HepG2 (cell line): ENCODE measurements around the gene FOXK2. TPM values are rescaled to one million over a fixed set of nuclear protein-coding genes. Genes with fewer than 3 reads are reported as not detected.

Experiments used
- AGO2 ChIP-seq: fragments of 200-400 bp; formaldehyde crosslinking; optimal IDR thresholded peaks from 2 replicates; pipeline ENCODE3; 2017; ENCODE audit warnings: mild to moderate bottlenecking, low read depth, low read length, moderate library complexity
- ARNTL ChIP-seq: sonication (generic); formaldehyde crosslinking; IDR thresholded peaks from 2 replicates; pipeline ENCODE4 v1.4.0; 2020; ENCODE audit warnings: mild to moderate bottlenecking, missing genetic modification reagents
- CSRNP1 ChIP-seq: sonication (generic); formaldehyde crosslinking; IDR thresholded peaks from 2 replicates; pipeline ENCODE4 v1.8.1; 2023; ENCODE audit warnings: mild to moderate bottlenecking, missing genetic modification reagents
- EED ChIP-seq: sonication (generic); formaldehyde crosslinking; IDR thresholded peaks from 2 replicates; pipeline ENCODE4 v1.5.0; 2020; ENCODE audit warnings: mild to moderate bottlenecking, missing genetic modification reagents
- EHMT2 ChIP-seq: fragments of 200-600 bp; sonication (generic); IDR thresholded peaks from 2 replicates; pipeline ENCODE4 v1.7.0; 2017; ENCODE audit warnings: antibody characterized with exemption, low read depth, low read length, borderline replicate concordance
- FOXC1 ChIP-seq: sonication (generic); formaldehyde crosslinking; IDR thresholded peaks from 2 replicates; pipeline ENCODE4 v1.8.0; 2022; ENCODE audit warnings: mild to moderate bottlenecking, missing genetic modification reagents, borderline replicate concordance
- HNF4G ChIP-seq, 2 experiments: sonication (generic) in 1 of 2; formaldehyde crosslinking in 1 of 2; IDR thresholded peaks; 2 replicates each; pipeline versions ENCODE4 v1.4.0 to v1.6.1; 2011 to 2020; ENCODE audit warnings: borderline replicate concordance in 2 of 2, low read depth in 2 of 2, mild to moderate bottlenecking in 2 of 2, low read length in 1 of 2, missing genetic modification reagents in 1 of 2, moderate library complexity in 1 of 2
- LCORL ChIP-seq, 2 experiments: fragments of 450-650 bp in 1 of 2; sonication (generic) in 1 of 2; formaldehyde crosslinking in 1 of 2; IDR thresholded peaks; 2 replicates each; pipeline versions ENCODE4 v1.5.0 to v1.6.1; 2017 to 2020; ENCODE audit warnings: antibody characterized with exemption in 1 of 2, missing genetic modification reagents in 1 of 2
- MLX ChIP-seq: IDR thresholded peaks from 2 replicates; pipeline ENCODE4 v1.6.1; 2016
- NR2F6 ChIP-seq, 2 experiments: IDR thresholded peaks; 2 replicates each; pipeline ENCODE4 v1.6.1; 2016; ENCODE audit warnings: antibody characterized with exemption in 1 of 2, mild to moderate bottlenecking in 1 of 2
- PPARG ChIP-seq: conservative IDR thresholded peaks from 2 replicates; pipeline ENCODE4 v1.6.1; 2016; ENCODE audit warnings: missing biosample characterization, missing genetic modification reagents
- RARA ChIP-seq: IDR thresholded peaks from 2 replicates; pipeline ENCODE4 v1.6.1; 2016; ENCODE audit warnings: missing genetic modification reagents, missing compliant biosample characterization
- SSRP1 ChIP-seq: IDR thresholded peaks from 2 replicates; pipeline ENCODE4 v1.6.1; 2016; ENCODE audit warnings: control low read depth
- TFDP1 ChIP-seq: IDR thresholded peaks from 2 replicates; pipeline ENCODE4 v1.6.1; 2016; ENCODE audit warnings: missing compliant biosample characterization, missing genetic modification reagents, borderline replicate concordance
- YEATS2 ChIP-seq: sonication (generic); formaldehyde crosslinking; IDR thresholded peaks from 2 replicates; pipeline ENCODE4 v1.4.0; 2020; ENCODE audit warnings: missing genetic modification reagents, borderline replicate concordance
- ZFP1 ChIP-seq: IDR thresholded peaks from 2 replicates; pipeline ENCODE4 v1.6.1; 2016
- ZNF512 ChIP-seq: sonication (generic); formaldehyde crosslinking; IDR thresholded peaks from 2 replicates; pipeline ENCODE4 v1.4.0; 2020; ENCODE audit warnings: mild to moderate bottlenecking, missing genetic modification reagents
- ZNF549 ChIP-seq: sonication (generic); formaldehyde crosslinking; IDR thresholded peaks from 2 replicates; pipeline ENCODE4 v1.5.0; 2020; ENCODE audit warnings: missing genetic modification reagents
- ZNF660 ChIP-seq: sonication (generic); formaldehyde crosslinking; IDR thresholded peaks from 2 replicates; pipeline ENCODE4 v1.5.1; 2020; ENCODE audit warnings: mild to moderate bottlenecking, low read depth, missing genetic modification reagents, borderline replicate concordance
- ZNF703 ChIP-seq: sonication (generic); formaldehyde crosslinking; IDR thresholded peaks from 2 replicates; pipeline ENCODE4 v1.5.1; 2020; ENCODE audit warnings: missing genetic modification reagents, mild to moderate bottlenecking, moderate library complexity, borderline replicate concordance
- ZSCAN30 ChIP-seq: sonication (generic); formaldehyde crosslinking; IDR thresholded peaks from 2 replicates; pipeline ENCODE4 v1.5.0; 2020; ENCODE audit warnings: mild to moderate bottlenecking, missing genetic modification reagents
- polyA plus RNA-seq, 8 experiments: library from polyadenylated mRNA; depleted of rRNA in 3 of 8; stranded (reverse) in 7 of 8; unstranded in 1 of 8; fragments of >200 nt; fragmentation: Illumina TruSeq in 4 of 8; extraction: Trizol in 4 of 8; gene quantifications; 2 replicates each; pipeline versions ENCODE4 v1.2.1 to v1.2.3, GENCODE V29; 2011 to 2016; ENCODE audit warnings: low read depth in 4 of 8, missing spikeins in 1 of 8, mixed read lengths in 1 of 8; ENCODE audit not compliant: insufficient read depth in 1 of 8
- total RNA-seq, 5 experiments: library from RNA; depleted of rRNA; stranded (reverse); fragments of >200 nt; fragmentation: Illumina TruSeq; extraction: Trizol; gene quantifications; 2 replicates each; pipeline ENCODE4 v1.2.3, GENCODE V29; 2016; ENCODE audit warnings: low read depth in 1 of 5

The FOXK2 gene
- total and polyA plus RNA-seq, 2 of the 13 experiments (the other 11 are each of a cell fraction or from before 2014, with no cell fraction given), result 67.1 to 67.2 TPM

GRCh38 chr17:82519971-82520903 is 705 bp downstream of the FOXK2 start (continued):
- TF ChIP-seq ZNF512 (no peak), FOXC1 (CRISPR knock-in tag) (no peak), MLX (CRISPR knock-in tag) (0 out of 2 replicates have a peak, but pooled peaks have one; percentile 32), ZSCAN30 (CRISPR knock-in tag) (no peak), ZNF660 (no peak), EHMT2 (no peak), HNF4G (IDR thresholded peaks at IDR 0.05; ENCODE audit: borderline replicate concordance, low read depth, low read length) (no peak), HNF4G (CRISPR knock-in tag; IDR thresholded peaks at IDR 0.05; ENCODE audit: borderline replicate concordance, low read depth) (no peak), ZFP1 (no peak), RARA (CRISPR knock-in tag) (0 out of 2 replicates have a peak, but pooled peaks have one; percentile 17), SSRP1 (CRISPR knock-in tag) (no peak), AGO2 (peak; percentile 59), ZNF703 (CRISPR knock-in tag) (no peak), CSRNP1 (CRISPR knock-in tag) (no peak; the same call in 1 of the 2 replicates), ARNTL (CRISPR knock-in tag) (no peak), PPARG (0 out of 2 replicates have a peak, but pooled peaks have one; percentile 17), LCORL (IDR thresholded peaks at IDR 0.05) (no peak), LCORL (CRISPR knock-in tag; IDR thresholded peaks at IDR 0.05) (peak; percentile 32; the same call in 1 of the 2 replicates), YEATS2 (CRISPR knock-in tag) (0 out of 2 replicates have a peak, but pooled peaks have one; percentile 46), EED (peak; percentile 67; the same call in 1 of the 2 replicates), ZNF549 (no peak), NR2F6 (IDR thresholded peaks at IDR 0.05) (no peak), NR2F6 (CRISPR knock-in tag; IDR thresholded peaks at IDR 0.05) (peak; percentile 37; the same call in 1 of the 2 replicates), TFDP1 (CRISPR knock-in tag) (0 out of 2 replicates have a peak, but pooled peaks have one; percentile 37)
